Measurements from ENCODE around the gene PCBP3.

The PCBP3 gene

GRCh38 chr21:45989355-45990048 is 346.0 kb downstream of the PCBP3 start:
- DNase-seq (ENCODE audit: low read depth in 2 of 2): no peak

GRCh38 chr21:45990049-45990711 is 346.7 kb downstream of the PCBP3 start:
- DNase-seq (ENCODE audit: low read depth in 2 of 2): no peak
- H3K4me3 ChIP-seq (replicated peaks in 1 of 2; ENCODE audit: low read depth in 2 of 2, low read length in 2 of 2): no peak overlapping the region
- TF ChIP-seq, protein P1, sequence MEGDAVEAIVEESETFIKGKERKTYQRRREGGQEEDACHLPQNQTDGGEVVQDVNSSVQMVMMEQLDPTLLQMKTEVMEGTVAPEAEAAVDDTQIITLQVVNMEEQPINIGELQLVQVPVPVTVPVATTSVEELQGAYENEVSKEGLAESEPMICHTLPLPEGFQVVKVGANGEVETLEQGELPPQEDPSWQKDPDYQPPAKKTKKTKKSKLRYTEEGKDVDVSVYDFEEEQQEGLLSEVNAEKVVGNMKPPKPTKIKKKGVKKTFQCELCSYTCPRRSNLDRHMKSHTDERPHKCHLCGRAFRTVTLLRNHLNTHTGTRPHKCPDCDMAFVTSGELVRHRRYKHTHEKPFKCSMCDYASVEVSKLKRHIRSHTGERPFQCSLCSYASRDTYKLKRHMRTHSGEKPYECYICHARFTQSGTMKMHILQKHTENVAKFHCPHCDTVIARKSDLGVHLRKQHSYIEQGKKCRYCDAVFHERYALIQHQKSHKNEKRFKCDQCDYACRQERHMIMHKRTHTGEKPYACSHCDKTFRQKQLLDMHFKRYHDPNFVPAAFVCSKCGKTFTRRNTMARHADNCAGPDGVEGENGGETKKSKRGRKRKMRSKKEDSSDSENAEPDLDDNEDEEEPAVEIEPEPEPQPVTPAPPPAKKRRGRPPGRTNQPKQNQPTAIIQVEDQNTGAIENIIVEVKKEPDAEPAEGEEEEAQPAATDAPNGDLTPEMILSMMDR (IDR thresholded peaks at IDR 0.05; ENCODE audit: low read depth, low read length): no peak

More at GRCh38 chr21:45989355-45990048, 346.0 kb downstream of the PCBP3 start:
- TF ChIP-seq, protein P1 (IDR thresholded peaks at IDR 0.05; ENCODE audit: low read depth, low read length): no peak
- H3K4me3 ChIP-seq (replicated peaks in 1 of 2; ENCODE audit: low read depth in 2 of 2, low read length in 2 of 2): no peak overlapping the region

DNA sequence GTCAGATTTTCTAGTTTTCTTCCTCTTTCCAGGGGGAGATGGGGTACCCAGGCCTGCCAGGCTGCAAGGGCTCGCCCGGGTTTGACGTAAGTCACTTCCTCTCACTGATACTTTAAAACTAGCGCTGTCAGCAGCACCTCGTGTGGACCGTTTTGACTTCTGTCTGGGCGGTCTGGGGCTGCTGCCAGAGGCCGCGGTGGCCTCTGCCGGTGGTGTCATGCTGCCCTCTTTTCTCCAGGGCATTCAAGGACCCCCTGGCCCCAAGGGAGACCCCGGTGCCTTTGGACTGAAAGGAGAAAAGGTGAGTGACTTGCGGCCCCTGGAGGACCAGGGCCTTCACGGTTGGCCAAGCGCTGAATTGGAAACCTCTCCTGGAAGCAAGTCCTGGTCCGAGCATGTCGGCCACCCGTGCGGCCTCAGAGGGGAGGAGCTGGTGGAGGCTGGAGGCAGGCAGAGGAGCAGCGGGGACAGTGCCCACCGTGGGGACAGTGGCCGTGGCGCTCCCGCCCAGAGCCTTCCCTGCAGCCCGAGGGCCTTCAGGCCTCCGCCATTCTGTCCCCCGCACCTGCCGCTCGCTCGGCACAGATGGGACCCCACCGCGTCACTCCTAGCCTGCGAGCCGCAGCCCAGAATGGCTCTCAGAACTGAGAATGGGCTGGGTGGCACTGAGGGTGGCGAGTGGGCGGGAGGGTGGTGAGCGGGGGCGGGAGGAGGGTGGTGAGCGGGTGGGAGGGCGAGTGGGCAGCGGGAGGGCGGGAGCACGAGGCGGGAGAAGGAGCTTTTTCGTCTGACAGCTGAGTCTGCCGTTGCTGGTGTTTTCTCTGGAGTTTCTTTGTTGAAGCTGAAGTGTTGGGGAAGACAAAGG is 347.4 kb downstream of the PCBP3 start:
- TF ChIP-seq, protein P1 (IDR thresholded peaks at IDR 0.05; ENCODE audit: low read depth, low read length): no peak
- no peak for DNase-seq (ENCODE audit: low read depth in 2 of 2)
- no peak overlapping the region for H3K4me3 ChIP-seq (replicated peaks in 1 of 2; ENCODE audit: low read depth in 2 of 2, low read length in 2 of 2)

- DNase-seq (ENCODE audit: low read depth in 2 of 2): no peak
- no peak overlapping the region for H3K4me3 ChIP-seq (replicated peaks in 1 of 2; ENCODE audit: low read depth in 2 of 2, low read length in 2 of 2)
- TF ChIP-seq, protein P1 (IDR thresholded peaks at IDR 0.05; ENCODE audit: low read depth, low read length): no peak
Measured at GRCh38 chr21:45991606-45992300, 348.2 kb downstream of the PCBP3 start.

Data from cardiac fibroblast (primary cell).